Heart right ventricle (tissue), 16 donors: ENCODE results near the gene SYNPO2L. TPM values are rescaled to one million over a fixed set of nuclear protein-coding genes. Genes with fewer than 3 reads are reported as not detected.

Experiments used
- ATAC-seq, 8 donors: fragments of 200-7000 bp; cut with Tn5 transposase; one replicate each; pipeline ENCODE4 v1.9.1; 2020; ENCODE audit warnings: mild to moderate bottlenecking in 8 of 8, moderate library complexity in 8 of 8, moderate number of reproducible peaks in 1 of 8
- DNase-seq, 2 donors: peaks; one replicate each; pipeline ENCODE4 v3.0.0-alpha.2; 2020
- H3K27ac ChIP-seq, 10 donors: fragments of 200-600 bp; sonication (generic) in 2 of 10; one replicate each; pipeline versions ENCODE4 v1.5.0 to v1.8.0; 2020 to 2022; ENCODE audit warnings: mild to moderate bottlenecking in 3 of 10
- H3K27me3 ChIP-seq, 7 donors: fragments of 200-600 bp; one replicate each; pipeline ENCODE4 v1.8.0; 2021 to 2022; ENCODE audit warnings: mild to moderate bottlenecking in 2 of 7
- H3K36me3 ChIP-seq, 9 donors: fragments of 200-600 bp; sonication (generic) in 1 of 9; one replicate each; pipeline versions ENCODE4 v1.5.0 to v1.8.0; 2020 to 2022; ENCODE audit warnings: mild to moderate bottlenecking in 2 of 9
- H3K4me1 ChIP-seq, 9 donors: fragments of 200-600 bp; sonication (generic) in 1 of 9; one replicate each; pipeline versions ENCODE4 v1.5.0 to v1.8.0; 2020 to 2022; ENCODE audit warnings: mild to moderate bottlenecking in 4 of 9
- H3K4me3 ChIP-seq, 10 donors: fragments of 200-600 bp; sonication (generic) in 2 of 10; one replicate each; pipeline versions ENCODE4 v1.5.0 to v1.8.0; 2020 to 2022; ENCODE audit warnings: mild to moderate bottlenecking in 7 of 10, moderate library complexity in 2 of 10
- H3K9me3 ChIP-seq, 11 donors: fragments of 200-600 bp in 10 of 11; sonication (generic) in 2 of 11; one replicate each; pipeline versions ENCODE4 v1.5.0 to v1.8.0; 2013 to 2022; ENCODE audit warnings: mild to moderate bottlenecking in 2 of 11, control low read depth in 1 of 11, moderate library complexity in 1 of 11
- WGBS, 2 donors: extraction: QIAGEN DNeasy Blood & Tissue Kit; methylation state at CpG; one replicate each; pipeline ENCODE4 v1.1.7; 2013; ENCODE audit warnings: inconsistent platforms in 1 of 2; 5-methylcytosine and 5-hydroxymethylcytosine counted together
- intact Hi-C, 10 donors: fragments of 100-400 bp; cut with DNase I; formaldehyde crosslinking; loops; one replicate each; pipeline versions ENCODE4 v1.11.1 to v1.14.2; 2022
- polyA plus RNA-seq, 2 donors: library from polyadenylated mRNA; stranded (reverse); fragments of 200-250 nt; gene quantifications; one replicate each; pipeline ENCODE4 v1.2.3, GENCODE V29; 2013
- total RNA-seq, 10 donors: library from RNA; stranded (reverse); fragmentation: NEBNext Ultra II Directional in 3 of 10; extraction: Animal tissue kit (Norgen Biotek cat#: 25700) in 3 of 10; gene quantifications; one replicate each; pipeline versions ENCODE4 v1.2.1 to v1.2.4, GENCODE V29; 2021 to 2023
- TF ChIP-seq, protein P1 (sequence below), 9 donors: fragments of 200-600 bp; sonication (generic) in 2 of 9; IDR thresholded peaks; one replicate each; pipeline versions ENCODE4 v1.5.0 to v1.8.0; 2021 to 2022; ENCODE audit warnings: antibody characterized with exemption in 9 of 9, mild to moderate bottlenecking in 5 of 9, moderate library complexity in 1 of 9
- donor health status: Arrhythmogenic right ventricular cardiomyopathy.
- donor health status: ischemic (EF 13 %, LVEDD 7.1; RV severe dilation, severe dysfunction).
- donor health status: healthy with polysubstance abuse.
- donor health status: DM: no; HTN: yes; CAD: no.
- donor health status: DM: no; HTN: no; CAD: no.
- donor health status: ischemic (EF 25% LVEDD 6.9; RV normal size, moderate dysfunction).
- donor health status: ischemic (EF 25% LVEDD 5.7; RV mildly dilated, moderate dysfunction).
- donor health status: healthy.
- donor health status: DM: yes; HTN: yes; CAD: no.
- donor health status: Ischemic cardiomyopathy.
- donor health status: ischemic (EF 35%, LVEDD 5.7; RV mildly dilated, moderate dysfunction).
- donor health status: nonischemic (EF 11% LVEDD 7.7; RV severe dilation, severe dysfunction).
- donor health status: DM: yes; HTN: yes; CAD: no.
- donor health status: PGD.
- donor health status: ischemic (EF 29% LVEDD 5.4; RV normal size, mild dysfunction).
- donor health status: nonischemic (EF 23%, LVEDD 6.1; RV moderate dilation, normal function).

Gene SYNPO2L
- total and polyA plus RNA-seq, 12 donors: 61.6 to 833 (median 381) TPM

DNA sequence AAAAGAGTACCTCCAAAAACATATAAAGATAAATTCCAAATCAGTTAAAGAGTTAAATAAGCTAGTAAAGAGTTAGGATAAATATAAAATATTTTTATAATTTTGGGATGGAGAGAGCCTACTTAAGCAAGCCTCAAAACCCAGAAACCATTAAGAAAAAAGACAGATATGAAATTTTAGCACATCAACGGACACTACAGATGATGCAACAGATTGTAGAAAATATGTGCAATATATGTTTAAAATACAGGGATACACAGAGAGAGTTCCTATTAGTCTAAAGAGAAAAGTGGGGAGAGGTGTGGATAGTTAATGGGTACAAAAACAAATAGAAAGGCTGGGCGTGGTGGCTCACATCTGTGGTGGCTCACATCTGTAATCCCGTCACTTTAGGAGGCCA is 41.1 kb downstream of the SYNPO2L start:
- H3K4me3 ChIP-seq: no peak overlapping the region
- H3K4me1 ChIP-seq: no peaks in the 10 kb centered on the region
- intact Hi-C loops: loop anchor here in 1 of 10 donors (10.0 kb wide), 1 partner anchor 60 kb away; no protein-coding TSS in a partner anchor
- H3K9me3 ChIP-seq: no peaks in the 10 kb centered on the region
- no peaks in the 10 kb centered on the region for H3K27me3 ChIP-seq
- no peak for ATAC-seq
- TF ChIP-seq, protein P1, sequence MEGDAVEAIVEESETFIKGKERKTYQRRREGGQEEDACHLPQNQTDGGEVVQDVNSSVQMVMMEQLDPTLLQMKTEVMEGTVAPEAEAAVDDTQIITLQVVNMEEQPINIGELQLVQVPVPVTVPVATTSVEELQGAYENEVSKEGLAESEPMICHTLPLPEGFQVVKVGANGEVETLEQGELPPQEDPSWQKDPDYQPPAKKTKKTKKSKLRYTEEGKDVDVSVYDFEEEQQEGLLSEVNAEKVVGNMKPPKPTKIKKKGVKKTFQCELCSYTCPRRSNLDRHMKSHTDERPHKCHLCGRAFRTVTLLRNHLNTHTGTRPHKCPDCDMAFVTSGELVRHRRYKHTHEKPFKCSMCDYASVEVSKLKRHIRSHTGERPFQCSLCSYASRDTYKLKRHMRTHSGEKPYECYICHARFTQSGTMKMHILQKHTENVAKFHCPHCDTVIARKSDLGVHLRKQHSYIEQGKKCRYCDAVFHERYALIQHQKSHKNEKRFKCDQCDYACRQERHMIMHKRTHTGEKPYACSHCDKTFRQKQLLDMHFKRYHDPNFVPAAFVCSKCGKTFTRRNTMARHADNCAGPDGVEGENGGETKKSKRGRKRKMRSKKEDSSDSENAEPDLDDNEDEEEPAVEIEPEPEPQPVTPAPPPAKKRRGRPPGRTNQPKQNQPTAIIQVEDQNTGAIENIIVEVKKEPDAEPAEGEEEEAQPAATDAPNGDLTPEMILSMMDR (IDR thresholded peaks at IDR 0.05): no peak
- H3K36me3 ChIP-seq: peaks cover 0 to 4% (median 0%) of the 10 kb centered on the region in 9 donors
- DNase-seq: no peak
- no peak overlapping the region for H3K27ac ChIP-seq
- 96 to 98% methylated on average over 3 of the region's 3 CpGs for WGBS, 2 donors

DNA sequence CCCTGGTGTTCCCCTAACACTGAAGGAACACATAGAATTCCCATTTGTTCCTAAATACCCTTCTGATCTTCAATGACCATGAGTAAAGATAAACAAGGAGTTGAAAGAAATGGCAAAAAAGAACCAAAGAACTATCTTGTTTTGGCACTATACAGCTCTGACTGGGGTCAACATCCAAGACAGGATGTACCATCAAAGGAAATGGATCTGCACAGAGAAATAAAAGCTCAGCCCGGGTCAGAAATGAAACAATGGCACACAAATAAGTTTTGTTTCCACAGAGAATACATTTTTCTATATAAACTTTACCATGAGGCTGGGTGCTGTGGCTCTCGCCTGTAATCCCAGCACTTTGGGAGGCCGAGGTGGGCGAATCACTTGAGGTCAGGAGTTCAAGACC is 46.7 kb downstream of the SYNPO2L start:
- H3K4me3 ChIP-seq: no peak overlapping the region
- WGBS, 2 donors: 85 to 88% methylated on average over 4 of the region's 4 CpGs
- H3K36me3 ChIP-seq: peaks cover 0 to 4% (median 0%) of the 10 kb centered on the region in 9 donors
- DNase-seq (no peak), ATAC-seq (no peak)
- H3K9me3 ChIP-seq: no peaks in the 10 kb centered on the region
- H3K27me3 ChIP-seq: no peaks in the 10 kb centered on the region
- TF ChIP-seq, protein P1 (IDR thresholded peaks at IDR 0.05): no peak
- intact Hi-C loops: no loop called here
- H3K4me1 ChIP-seq: no peaks in the 10 kb centered on the region
- no peak overlapping the region for H3K27ac ChIP-seq

DNA sequence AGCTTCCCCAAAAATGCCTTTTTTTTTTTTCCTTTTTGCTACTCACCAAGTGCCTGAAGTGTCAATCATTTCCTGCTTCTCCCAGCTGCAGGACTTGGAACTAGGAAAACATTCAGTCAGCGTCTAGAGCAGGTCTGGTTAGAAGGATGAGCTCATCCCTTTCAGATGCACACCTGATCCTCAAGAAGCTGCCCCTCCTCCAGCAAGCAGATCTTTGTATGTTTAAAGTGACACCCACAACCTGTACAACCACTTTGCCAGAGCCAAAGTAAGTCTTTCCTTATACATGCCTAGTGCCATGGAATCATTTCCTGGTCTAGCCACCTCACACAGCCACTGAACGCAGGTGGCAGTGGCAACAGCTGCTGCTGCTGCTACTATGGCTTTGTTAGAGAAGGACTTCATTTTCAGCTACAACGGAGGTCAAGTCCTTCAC is 54.3 kb downstream of the SYNPO2L start:
- H3K4me3 ChIP-seq: no peak overlapping the region
- intact Hi-C loops: loop anchor here in 1 of 10 donors (5.0 kb wide), 1 partner anchor 49 kb away; no protein-coding TSS in a partner anchor
- ATAC-seq: no peak
- TF ChIP-seq, protein P1 (IDR thresholded peaks at IDR 0.05): no peak
- no peak overlapping the region for H3K27ac ChIP-seq
- H3K4me1 ChIP-seq: no peaks in the 10 kb centered on the region
- H3K9me3 ChIP-seq: no peaks in the 10 kb centered on the region
- no peak for DNase-seq
- WGBS, 2 donors: 65 to 67% methylated on average over 3 of the region's 3 CpGs
- no peaks in the 10 kb centered on the region for H3K27me3 ChIP-seq
- H3K36me3 ChIP-seq: no peaks in the 10 kb centered on the region

DNA sequence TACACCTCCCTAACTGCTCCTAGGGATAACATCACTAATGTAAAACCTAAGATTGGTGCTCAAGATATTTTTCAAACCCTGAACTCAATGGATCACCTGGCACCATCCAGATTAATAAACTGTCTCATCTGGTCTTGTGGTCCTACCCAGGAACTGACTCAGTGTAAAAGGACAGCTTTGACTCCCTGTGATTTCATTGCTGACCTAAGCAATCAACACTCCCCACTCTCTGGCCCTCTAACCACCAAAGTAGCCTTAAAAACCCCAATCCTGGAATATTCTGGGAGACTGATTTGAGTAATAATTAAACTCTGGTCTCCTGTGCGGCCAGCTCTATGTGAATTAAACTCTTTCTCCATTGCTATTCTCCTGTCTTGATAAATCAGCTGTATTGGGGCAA is 58.5 kb downstream of the SYNPO2L start:
- no peak overlapping the region for H3K27ac ChIP-seq
- peaks cover 0 to 4% (median 0%) of the 10 kb centered on the region in 9 donors for H3K4me1 ChIP-seq
- DNase-seq (no peak), ATAC-seq (no peak)
- intact Hi-C loops: no loop called here
- no peaks in the 10 kb centered on the region for H3K9me3 ChIP-seq
- H3K27me3 ChIP-seq: no peaks in the 10 kb centered on the region
- WGBS, 2 donors: 98 to 100% methylated on average over 1 of the region's 1 CpG
- no peak overlapping the region for H3K4me3 ChIP-seq
- no peaks in the 10 kb centered on the region for H3K36me3 ChIP-seq
- TF ChIP-seq, protein P1 (IDR thresholded peaks at IDR 0.05): no peak

Other genes with a start within 250 kb of the SYNPO2L start
- 100 to 1,000 TPM; 104 to 163 (median 149) TPM for gene ANXA7, start 242.0 kb downstream of the SYNPO2L start, total RNA-seq
- gene ANXA7, start 242.0 kb downstream of the SYNPO2L start, polyA plus RNA-seq: 10 to 100 TPM; 33.4 to 69.7 TPM
- gene MSS51, start 222.5 kb downstream of the SYNPO2L start, total RNA-seq: 10 to 100 TPM in 3 of 10 donors, 1 to 10 TPM in 7; 1.1 to 18.1 (median 7.7) TPM
- 1 to 10 TPM in 1 of 2 donors, under 1 TPM in 1; 0.90 to 5.6 TPM for gene MSS51, start 222.5 kb downstream of the SYNPO2L start, polyA plus RNA-seq
- gene PPP3CB, start 160.0 kb downstream of the SYNPO2L start, total RNA-seq: 10 to 100 TPM; 52.5 to 78.6 (median 64.5) TPM
- 10 to 100 TPM; 34.4 to 36.6 TPM for gene PPP3CB, start 160.0 kb downstream of the SYNPO2L start, polyA plus RNA-seq
- gene USP54, start 64.7 kb downstream of the SYNPO2L start, total RNA-seq: 10 to 100 TPM; 14.5 to 34.5 (median 19.4) TPM
- 10 to 100 TPM in 1 of 2 donors, 1 to 10 TPM in 1; 7.9 to 16.3 TPM for gene USP54, start 64.7 kb downstream of the SYNPO2L start, polyA plus RNA-seq
- 1 to 10 TPM in 5 of 10 donors, under 1 TPM in 5; 0.41 to 3.4 (median 0.98) TPM for gene MYOZ1, start 14.6 kb downstream of the SYNPO2L start, total RNA-seq
- under 1 TPM; 0.51 to 0.54 TPM for gene MYOZ1, start 14.6 kb downstream of the SYNPO2L start, polyA plus RNA-seq
- gene AGAP5, start 42.1 kb upstream of the SYNPO2L start, total RNA-seq: 1 to 10 TPM; 2.4 to 4.2 (median 3.4) TPM
- gene AGAP5, start 42.1 kb upstream of the SYNPO2L start, polyA plus RNA-seq: 10 to 100 TPM in 1 of 2 donors, 1 to 10 TPM in 1; 1.8 to 15.1 TPM
- 10 to 100 TPM; 44.5 to 59.7 (median 51.5) TPM for gene SEC24C, start 88.3 kb upstream of the SYNPO2L start, total RNA-seq
- 10 to 100 TPM; 33.4 to 34.6 TPM for gene SEC24C, start 88.3 kb upstream of the SYNPO2L start, polyA plus RNA-seq
- gene CHCHD1, start 126.0 kb upstream of the SYNPO2L start, total RNA-seq: 10 to 100 TPM; 18.6 to 31.4 (median 21.5) TPM
- gene CHCHD1, start 126.0 kb upstream of the SYNPO2L start, polyA plus RNA-seq: 10 to 100 TPM; 48.2 to 82.1 TPM
- 10 to 100 TPM; 35.2 to 72.5 (median 43.5) TPM for gene ZSWIM8, start 129.6 kb upstream of the SYNPO2L start, total RNA-seq
- gene ZSWIM8, start 129.6 kb upstream of the SYNPO2L start, polyA plus RNA-seq: 100 to 1,000 TPM in 1 of 2 donors, 10 to 100 TPM in 1; 64.1 to 139 TPM
- 10 to 100 TPM in 8 of 10 donors, 1 to 10 TPM in 2; 8.3 to 15.7 (median 11.5) TPM for gene NDST2, start 155.6 kb upstream of the SYNPO2L start, total RNA-seq
- gene NDST2, start 155.6 kb upstream of the SYNPO2L start, polyA plus RNA-seq: 10 to 100 TPM in 1 of 2 donors, 1 to 10 TPM in 1; 7.2 to 12.9 TPM
- 10 to 100 TPM in 9 of 10 donors, 1 to 10 TPM in 1; 9.4 to 16.7 (median 12.7) TPM for gene CAMK2G, start 218.5 kb upstream of the SYNPO2L start, total RNA-seq
- gene CAMK2G, start 218.5 kb upstream of the SYNPO2L start, polyA plus RNA-seq: 1 to 10 TPM; 8.5 to 9.9 TPM